Naive thymus-derived CD4-positive, alpha-beta T cell (primary cell): ENCODE data around the gene IL1RL1. TPM values are rescaled to one million over a fixed set of nuclear protein-coding genes. Genes with fewer than 3 reads are reported as not detected.

Experiments used
- ATAC-seq: fragments of 150-1000 bp; cut with Tn5 transposase; 2 replicates; pipeline ENCODE4 v1.10.0; 2021; ENCODE audit warnings: mild to moderate bottlenecking, moderate library complexity
- CTCF ChIA-PET: fragments of 350-600 bp; sonication (Branson Sonifier 250); formaldehyde crosslinking; loops from one replicate; lab custom pipeline; 2021; ENCODE audit warnings: antibody characterized with exemption; lab: Charles Lee
- POLR2A ChIA-PET: fragments of 350-600 bp; sonication (Branson Sonifier 250); formaldehyde crosslinking; loops from one replicate; lab custom pipeline; 2021; ENCODE audit warnings: antibody characterized with exemption, inconsistent platforms; lab: Charles Lee
- DNase-seq, 9 donors: peaks; one replicate each; pipeline versions ENCODE4 v3.0.0 to v3.0.0-alpha.2; 2020 to 2022; ENCODE audit warnings: mixed read lengths in 1 of 9
- H3K27ac ChIP-seq: one replicate; pipeline ENCODE4 v1.7.0; 2013; ENCODE audit warnings: mild to moderate bottlenecking, low read depth, low read length, moderate library complexity
- H3K27me3 ChIP-seq, 2 donors: one replicate each; pipeline ENCODE4 v1.7.0; 2013; ENCODE audit warnings: low read length in 2 of 2, mild to moderate bottlenecking in 2 of 2, moderate library complexity in 2 of 2; ENCODE audit not compliant: control insufficient read depth in 2 of 2, insufficient read depth in 2 of 2
- H3K36me3 ChIP-seq, 3 experiments: 1 replicate in 2 of 3; 2 replicates in 1 of 3; pipeline ENCODE4 v1.7.0; 2013; ENCODE audit warnings: low read length in 3 of 3, mild to moderate bottlenecking in 3 of 3, moderate library complexity in 1 of 3; ENCODE audit not compliant: insufficient read depth in 3 of 3, control insufficient read depth in 2 of 3
- H3K4me1 ChIP-seq, 2 donors: one replicate each; pipeline ENCODE4 v1.7.0; 2013; ENCODE audit warnings: low read length in 2 of 2, mild to moderate bottlenecking in 2 of 2, moderate library complexity in 1 of 2; ENCODE audit not compliant: control insufficient read depth in 2 of 2, insufficient read depth in 2 of 2
- H3K4me3 ChIP-seq: 2 replicates; pipeline ENCODE4 v1.7.0; 2013; ENCODE audit warnings: mild to moderate bottlenecking, low read length
- H3K9me3 ChIP-seq, 3 experiments: 1 replicate in 2 of 3; 2 replicates in 1 of 3; pipeline ENCODE4 v1.7.0; 2013; ENCODE audit warnings: low read length in 3 of 3; ENCODE audit not compliant: control insufficient read depth in 2 of 3
- H3K27ac Mint-ChIP-seq, 9 donors: one replicate each; pipeline ENCODE4 v1.8.0; 2020 to 2022; ENCODE audit warnings: mixed read lengths in 9 of 9, mild to moderate bottlenecking in 8 of 9, moderate library complexity in 5 of 9, inconsistent platforms in 2 of 9
- H3K27me3 Mint-ChIP-seq, 5 donors: one replicate each; pipeline ENCODE4 v1.8.0; 2021 to 2022; ENCODE audit warnings: mixed read lengths in 5 of 5, mild to moderate bottlenecking in 1 of 5
- H3K36me3 Mint-ChIP-seq, 5 donors: one replicate each; pipeline ENCODE4 v1.8.0; 2020 to 2022; ENCODE audit warnings: mixed read lengths in 5 of 5, mild to moderate bottlenecking in 3 of 5, inconsistent platforms in 1 of 5
- H3K4me1 Mint-ChIP-seq, 7 donors: one replicate each; pipeline ENCODE4 v1.8.0; 2020 to 2022; ENCODE audit warnings: mixed read lengths in 7 of 7, mild to moderate bottlenecking in 3 of 7, inconsistent platforms in 1 of 7
- H3K4me3 Mint-ChIP-seq, 10 donors: one replicate each; pipeline ENCODE4 v1.8.0; 2020 to 2022; ENCODE audit warnings: mild to moderate bottlenecking in 10 of 10, mixed read lengths in 10 of 10, moderate library complexity in 6 of 10, inconsistent platforms in 2 of 10
- H3K9me3 Mint-ChIP-seq, 11 donors: one replicate each; pipeline ENCODE4 v1.8.0; 2020 to 2022; ENCODE audit warnings: mixed read lengths in 11 of 11, mild to moderate bottlenecking in 4 of 11, inconsistent platforms in 1 of 11, moderate library complexity in 1 of 11
- intact Hi-C, 2 donors: fragments of 100-400 bp; cut with micrococcal nuclease; formaldehyde crosslinking; loops; one replicate each; pipeline ENCODE4 v1.15.1; 2023
- polyA plus RNA-seq, 2 donors: library from polyadenylated mRNA; unstranded; fragments of 300-500 nt; fragmentation: Illumina TruSeq; gene quantifications; one replicate each; pipeline ENCODE4 v1.2.3, GENCODE V29; 2021
- total RNA-seq, 6 experiments: library from RNA in 5 of 6; stranded (reverse) in 5 of 6; gene quantifications; 1 replicate in 5 of 6; 2 replicates in 1 of 6; pipeline ENCODE4 v1.2.3 and lab custom pipeline; 2021 to 2026

Gene IL1RL1
- total and polyA plus RNA-seq, 7 experiments from 2014 or later, result 0.48 to 7.9 (median 4.9) TPM; not detected in 4

DNA sequence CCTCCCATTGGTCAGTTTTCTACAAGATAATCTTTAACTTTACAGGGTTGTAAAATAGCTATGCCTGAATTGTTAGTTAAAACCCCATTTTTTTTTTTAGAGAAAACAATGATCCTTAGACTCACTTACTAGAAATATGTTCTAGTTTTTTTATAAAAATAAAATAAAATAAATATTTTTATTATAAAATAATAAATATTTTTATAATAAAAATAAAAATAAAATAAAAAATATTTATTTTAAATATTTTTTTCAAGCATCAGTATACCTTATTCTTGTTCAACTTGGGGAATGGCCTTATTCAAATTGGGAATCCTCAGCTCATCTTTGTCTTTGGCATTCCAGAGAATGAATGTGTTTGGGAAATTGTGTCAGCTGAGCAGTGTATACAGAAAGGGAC is 20.8 kb upstream of the IL1RL1 start:
- peak overlapping the region in 1 of 10 donors; percentile 21 for H3K4me3 Mint-ChIP-seq
- ChIA-PET CTCF (interaction anchor here (2.1 kb wide), 1 partner anchor 11 kb away, joined by 5 read pairs; no protein-coding TSS in a partner anchor), POLR2A (no interaction called here)
- no peak overlapping the region for H3K27ac Mint-ChIP-seq
- peaks cover 0 to 2% (median 0%) of the 10 kb centered on the region in 11 donors for H3K9me3 Mint-ChIP-seq
- H3K4me1 Mint-ChIP-seq, result peaks cover 0 to 42% (median 4%) of the 10 kb centered on the region in 7 donors
- Histone ChIP-seq H3K4me3 (no peak overlapping the region), H3K27me3 (no peaks in the 10 kb centered on the region), H3K36me3 (no peaks in the 10 kb centered on the region), H3K9me3 (no peaks in the 10 kb centered on the region), H3K27ac (no peak overlapping the region), H3K4me1 (no peaks in the 10 kb centered on the region)
- no peak for DNase-seq
- no peak for ATAC-seq
- peaks cover 0 to 17% (median 2%) of the 10 kb centered on the region in 5 donors for H3K27me3 Mint-ChIP-seq
- intact Hi-C loops, result no loop called here
- peaks cover 0 to 6% (median 0%) of the 10 kb centered on the region in 5 donors for H3K36me3 Mint-ChIP-seq

DNA sequence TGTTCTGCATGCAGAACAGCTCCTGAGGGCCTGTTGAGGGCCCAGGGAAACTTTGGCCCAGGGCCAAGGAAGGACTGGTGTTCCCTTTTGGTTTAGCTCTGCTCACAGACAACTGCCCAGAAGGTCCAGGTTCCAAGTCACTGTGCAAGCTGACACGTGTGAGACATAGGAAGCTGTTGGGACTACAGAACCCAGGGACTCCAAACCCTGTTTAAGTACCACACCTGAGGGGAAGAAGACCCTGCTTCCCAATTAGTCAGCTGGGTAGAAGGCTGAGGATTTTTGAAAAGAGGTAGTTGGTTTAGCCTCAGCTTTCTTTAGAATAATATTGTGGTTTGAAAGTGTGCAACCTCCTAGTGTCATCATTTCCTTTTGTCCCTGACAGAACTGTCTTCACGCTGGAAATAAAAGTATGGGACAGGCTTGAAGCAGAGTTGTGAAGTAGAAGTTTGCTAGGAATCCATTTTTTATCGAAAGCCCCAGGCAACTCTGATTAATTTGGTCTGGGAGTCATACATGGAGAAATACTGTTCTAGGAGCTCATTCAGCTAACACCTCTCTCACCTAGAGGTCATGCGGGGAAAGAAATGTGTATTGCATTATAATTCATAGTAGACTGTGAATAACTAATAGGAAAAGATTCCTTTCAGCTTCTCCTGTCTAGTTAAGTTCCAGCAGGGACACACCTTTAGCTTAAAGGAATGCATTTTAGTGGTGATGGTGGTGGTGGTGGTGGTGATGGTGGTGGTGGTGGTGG is 19.9 kb upstream of the IL1RL1 start:
- Histone ChIP-seq H3K4me1 (no peaks in the 10 kb centered on the region), H3K9me3 (no peaks in the 10 kb centered on the region), H3K36me3 (no peaks in the 10 kb centered on the region), H3K27me3 (no peaks in the 10 kb centered on the region), H3K4me3 (no peak overlapping the region), H3K27ac (no peak overlapping the region)
- ATAC-seq (peak; percentile 65), DNase-seq (no peak)
- Mint-ChIP-seq H3K4me1 (peaks cover 0 to 43% (median 4%) of the 10 kb centered on the region in 7 donors), H3K36me3 (peaks cover 0 to 6% (median 0%) of the 10 kb centered on the region in 5 donors), H3K4me3 (peak overlapping the region in 1 of 10 donors; percentile 70), H3K9me3 (peaks cover 0 to 2% (median 0%) of the 10 kb centered on the region in 11 donors), H3K27ac (peak overlapping the region in 1 of 9 donors; percentile 64), H3K27me3 (peaks cover 0 to 17% (median 2%) of the 10 kb centered on the region in 5 donors)
- POLR2A ChIA-PET, result no interaction called here
- CTCF ChIA-PET, result interaction anchor here (0.6 to 2.1 kb wide), 3 partner anchors 10 to 137 kb away, joined by 3 to 5 read pairs (median 3); no protein-coding TSS in a partner anchor
- intact Hi-C loops, result no loop called here

DNA sequence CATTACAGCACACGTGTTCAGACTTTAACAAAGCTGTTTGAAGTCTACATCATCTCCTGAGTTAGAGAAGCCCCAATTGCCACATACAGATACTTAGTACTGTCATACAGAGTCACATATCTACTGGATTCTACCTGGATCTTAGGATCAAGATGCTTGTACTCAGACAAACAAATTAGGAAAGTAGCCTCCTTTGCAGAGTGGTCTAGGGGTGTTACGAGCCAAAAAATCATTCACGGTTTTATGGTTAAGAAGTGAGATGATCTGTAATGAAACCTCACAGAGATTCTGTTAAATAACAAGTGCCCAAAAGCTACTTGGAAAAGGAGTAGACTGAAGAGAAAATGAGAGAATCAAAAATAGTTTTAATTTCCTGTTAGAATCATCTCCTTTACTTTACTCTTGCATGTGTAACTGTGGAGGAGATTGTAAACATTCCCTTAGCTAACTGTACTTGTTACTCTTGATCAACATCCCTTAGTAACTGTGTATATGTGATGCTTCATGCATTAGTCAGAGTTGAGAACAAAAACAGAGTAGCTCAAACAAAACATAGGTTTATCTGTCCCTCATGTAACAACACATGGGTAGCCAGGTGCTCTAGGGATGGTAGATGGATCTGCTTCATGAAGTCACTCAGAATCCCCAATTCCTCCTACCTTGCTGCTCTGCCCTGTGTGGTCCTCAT is 16.4 kb upstream of the IL1RL1 start:
- H3K9me3 Mint-ChIP-seq, result no peaks in the 10 kb centered on the region
- H3K4me3 Mint-ChIP-seq, result no peak overlapping the region
- POLR2A ChIA-PET, result interaction anchor here (0.9 kb wide), 1 partner anchor 8 kb away, joined by 5 read pairs; no protein-coding TSS in a partner anchor
- Histone ChIP-seq H3K27ac (no peak overlapping the region), H3K27me3 (no peaks in the 10 kb centered on the region), H3K36me3 (no peaks in the 10 kb centered on the region), H3K4me3 (no peak overlapping the region), H3K4me1 (no peaks in the 10 kb centered on the region), H3K9me3 (no peaks in the 10 kb centered on the region)
- H3K4me1 Mint-ChIP-seq, result peaks cover 0 to 55% (median 4%) of the 10 kb centered on the region in 7 donors
- H3K27me3 Mint-ChIP-seq, result peaks cover 0 to 15% (median 0%) of the 10 kb centered on the region in 5 donors
- peaks cover 0 to 5% (median 0%) of the 10 kb centered on the region in 5 donors for H3K36me3 Mint-ChIP-seq
- ATAC-seq, result peak; percentile 37
- H3K27ac Mint-ChIP-seq, result peak overlapping the region in 2 of 9 donors; percentile 16 to 55
- CTCF ChIA-PET, result interaction anchor here (0.5 kb wide), 1 partner anchor 60 kb away, joined by 5 read pairs; no protein-coding TSS in a partner anchor
- intact Hi-C loops, result loop anchor here in 1 of 2 donors (5.0 kb wide), 1 partner anchor 38 kb away; no protein-coding TSS in a partner anchor
- DNase-seq, result no peak

DNA sequence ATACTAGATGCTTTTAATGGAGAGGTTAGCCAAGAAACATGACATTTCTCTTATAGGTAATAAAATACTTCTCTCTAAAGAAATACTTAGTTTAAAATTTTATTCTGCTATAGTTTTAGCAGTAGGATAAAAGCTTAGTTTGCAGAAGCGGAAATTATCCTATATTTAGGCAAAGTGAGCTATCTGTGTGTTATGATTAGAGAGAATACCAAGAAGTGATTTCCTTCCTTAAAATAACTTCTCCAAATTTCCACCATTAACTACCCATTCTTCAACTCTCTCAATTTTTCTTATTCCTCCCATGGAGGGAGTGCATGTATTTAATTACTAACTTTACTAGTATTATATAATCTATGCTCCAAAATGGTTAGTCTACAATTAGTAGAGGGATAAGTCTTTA is 15.8 kb upstream of the IL1RL1 start:
- peaks cover 0 to 20% (median 0%) of the 10 kb centered on the region in 5 donors for H3K27me3 Mint-ChIP-seq
- no peak overlapping the region for H3K27ac ChIP-seq
- H3K27me3 ChIP-seq, result no peaks in the 10 kb centered on the region
- H3K4me3 Mint-ChIP-seq, result no peak overlapping the region
- no peaks in the 10 kb centered on the region for H3K9me3 Mint-ChIP-seq
- ATAC-seq, result peak; percentile 44
- no peak for DNase-seq
- H3K4me1 ChIP-seq, result no peaks in the 10 kb centered on the region
- H3K36me3 Mint-ChIP-seq, result peaks cover 0 to 8% (median 0%) of the 10 kb centered on the region in 5 donors
- no peaks in the 10 kb centered on the region for H3K36me3 ChIP-seq
- ChIA-PET POLR2A (no interaction called here), CTCF (interaction anchor here (0.5 kb wide), 1 partner anchor 61 kb away, joined by 5 read pairs; no protein-coding TSS in a partner anchor)
- H3K9me3 ChIP-seq, result no peaks in the 10 kb centered on the region
- H3K4me3 ChIP-seq, result no peak overlapping the region
- H3K27ac Mint-ChIP-seq, result peak overlapping the region in 1 of 9 donors; percentile 55
- H3K4me1 Mint-ChIP-seq, result peaks cover 0 to 60% (median 4%) of the 10 kb centered on the region in 7 donors
- intact Hi-C loops, result loop anchor here in 1 of 2 donors (5.0 kb wide), 1 partner anchor 38 kb away; no protein-coding TSS in a partner anchor

DNA sequence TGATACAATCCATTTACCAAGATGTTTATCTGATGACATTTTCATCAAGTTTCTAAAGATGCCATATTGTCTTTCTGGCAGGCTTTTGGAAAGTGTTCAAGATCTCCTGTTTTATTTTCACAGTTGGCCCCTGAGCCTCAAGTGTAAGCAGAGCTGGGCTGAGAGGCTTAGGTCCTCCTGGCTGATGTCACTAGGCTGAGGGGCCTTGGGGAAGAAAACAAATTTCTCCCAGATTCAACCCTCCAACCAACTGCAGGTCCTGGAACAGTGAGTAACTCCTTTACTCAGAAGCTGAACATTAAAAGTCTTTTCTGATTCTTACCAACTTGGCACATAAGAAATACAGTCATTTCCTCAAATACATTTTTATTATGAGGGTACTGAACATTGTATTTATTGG is 14.9 kb upstream of the IL1RL1 start:
- Mint-ChIP-seq H3K36me3 (peaks cover 0 to 8% (median 0%) of the 10 kb centered on the region in 5 donors), H3K27me3 (peaks cover 0 to 16% (median 0%) of the 10 kb centered on the region in 5 donors), H3K4me1 (peaks cover 0 to 57% (median under 1%) of the 10 kb centered on the region in 7 donors), H3K4me3 (no peak overlapping the region), H3K9me3 (no peaks in the 10 kb centered on the region), H3K27ac (peak overlapping the region in 1 of 9 donors; percentile 64)
- Histone ChIP-seq H3K36me3 (no peaks in the 10 kb centered on the region), H3K27me3 (no peaks in the 10 kb centered on the region), H3K9me3 (no peaks in the 10 kb centered on the region), H3K4me1 (no peaks in the 10 kb centered on the region), H3K27ac (no peak overlapping the region), H3K4me3 (no peak overlapping the region)
- DNase-seq, result no peak
- ATAC-seq, result no peak
- ChIA-PET CTCF (interaction anchor here (1.2 kb wide), 1 partner anchor 55 kb away, joined by 3 read pairs; no protein-coding TSS in a partner anchor), POLR2A (no interaction called here)
- intact Hi-C loops, result loop anchor here in 1 of 2 donors (5.0 kb wide), 1 partner anchor 39 kb away; no protein-coding TSS in a partner anchor

DNA sequence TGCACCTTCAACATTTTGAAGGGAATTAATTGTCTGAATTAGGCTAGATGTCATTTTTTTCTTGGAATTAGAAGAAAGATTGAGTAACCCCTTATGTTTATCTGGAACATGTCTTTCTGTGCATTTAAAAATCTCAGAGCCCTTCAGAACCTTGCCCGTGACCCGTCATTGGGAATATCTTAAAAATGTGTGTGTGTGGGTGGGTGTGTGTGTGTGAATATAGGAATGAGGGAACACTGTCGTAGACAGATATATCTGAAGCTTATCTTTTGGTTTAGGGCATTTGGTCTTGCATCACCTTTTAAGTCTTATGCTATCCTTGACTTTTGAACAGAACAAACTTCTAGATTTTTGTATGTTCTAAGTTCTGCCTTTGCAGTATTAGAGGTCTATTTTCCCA is 13.5 kb upstream of the IL1RL1 start:
- H3K36me3 Mint-ChIP-seq, result peaks cover 0 to 8% (median 0%) of the 10 kb centered on the region in 5 donors
- ATAC-seq, result no peak
- H3K9me3 Mint-ChIP-seq, result no peaks in the 10 kb centered on the region
- ChIA-PET POLR2A (no interaction called here), CTCF (interaction anchor here (0.5 kb wide), 1 partner anchor 12 kb away, joined by 3 read pairs; no protein-coding TSS in a partner anchor)
- peaks cover 0 to 12% (median 5%) of the 10 kb centered on the region in 5 donors for H3K27me3 Mint-ChIP-seq
- Histone ChIP-seq H3K4me1 (peaks cover 0 to 6% of the 10 kb centered on the region in 2 donors), H3K4me3 (no peak overlapping the region), H3K9me3 (no peaks in the 10 kb centered on the region), H3K36me3 (no peaks in the 10 kb centered on the region), H3K27ac (no peak overlapping the region), H3K27me3 (no peaks in the 10 kb centered on the region)
- DNase-seq, result no peak
- H3K27ac Mint-ChIP-seq, result no peak overlapping the region
- intact Hi-C loops, result loop anchor here in 1 of 2 donors (5.0 kb wide), 1 partner anchor 41 kb away; no protein-coding TSS in a partner anchor
- H3K4me1 Mint-ChIP-seq, result peaks cover 7 to 52% (median 9%) of the 10 kb centered on the region in 7 donors
- H3K4me3 Mint-ChIP-seq, result no peak overlapping the region
